Colonic mucosa (tissue), 4 donors: Measurements from ENCODE around the gene PRODH. TPM values are rescaled to one million over a fixed set of nuclear protein-coding genes. Genes with fewer than 3 reads are reported as not detected.
"Not testable (repeated sequence)": the region's sequence is repeated elsewhere in the genome, so short reads cannot be mapped to it uniquely, and the experiment has no call there.

Source experiments
- DNase-seq: peaks from one replicate; pipeline ENCODE4 v3.0.0-alpha.2; 2020
- H3K27ac ChIP-seq: fragments of 200-600 bp; one replicate; pipeline ENCODE4 v1.8.0; 2021
- H3K27me3 ChIP-seq: fragments of 200-600 bp; one replicate; pipeline ENCODE4 v1.8.0; 2021
- H3K36me3 ChIP-seq: fragments of 200-600 bp; one replicate; pipeline ENCODE4 v1.8.0; 2021
- H3K4me1 ChIP-seq: fragments of 200-600 bp; one replicate; pipeline ENCODE4 v1.8.0; 2021; ENCODE audit warnings: mild to moderate bottlenecking
- H3K4me3 ChIP-seq: fragments of 200-600 bp; one replicate; pipeline ENCODE4 v1.8.0; 2021
- H3K9ac ChIP-seq, 2 donors: one replicate each; pipeline ENCODE4 v1.7.0; 2013; ENCODE audit warnings: control low read depth in 2 of 2, low read depth in 2 of 2, low read length in 2 of 2
- H3K9me3 ChIP-seq: fragments of 200-600 bp; one replicate; pipeline ENCODE4 v1.8.0; 2021
- CTCF ChIP-seq: fragments of 200-600 bp; IDR thresholded peaks from one replicate; pipeline ENCODE4 v1.8.0; 2022; ENCODE audit warnings: antibody characterized with exemption, mild to moderate bottlenecking
- intact Hi-C: fragments of 100-400 bp; cut with DNase I; formaldehyde crosslinking; loops from one replicate; pipeline ENCODE4 v1.14.1; 2022
- total RNA-seq, 2 donors: library from RNA; stranded (reverse); fragmentation: NEBNext Ultra II Directional in 1 of 2; extraction: Animal tissue kit (Norgen Biotek cat#: 25700) in 1 of 2; gene quantifications; one replicate each; pipeline ENCODE4 v1.2.1, GENCODE V29; 2021
- donor health status: healthy.
- donor health status: DM: no; HTN: no; CAD: no.
- donor health status: DM: no; HTN: no; CAD: no.

The PRODH gene
- total RNA-seq, 2 donors from 2014 or later, result 11.1 to 11.6 TPM

DNA sequence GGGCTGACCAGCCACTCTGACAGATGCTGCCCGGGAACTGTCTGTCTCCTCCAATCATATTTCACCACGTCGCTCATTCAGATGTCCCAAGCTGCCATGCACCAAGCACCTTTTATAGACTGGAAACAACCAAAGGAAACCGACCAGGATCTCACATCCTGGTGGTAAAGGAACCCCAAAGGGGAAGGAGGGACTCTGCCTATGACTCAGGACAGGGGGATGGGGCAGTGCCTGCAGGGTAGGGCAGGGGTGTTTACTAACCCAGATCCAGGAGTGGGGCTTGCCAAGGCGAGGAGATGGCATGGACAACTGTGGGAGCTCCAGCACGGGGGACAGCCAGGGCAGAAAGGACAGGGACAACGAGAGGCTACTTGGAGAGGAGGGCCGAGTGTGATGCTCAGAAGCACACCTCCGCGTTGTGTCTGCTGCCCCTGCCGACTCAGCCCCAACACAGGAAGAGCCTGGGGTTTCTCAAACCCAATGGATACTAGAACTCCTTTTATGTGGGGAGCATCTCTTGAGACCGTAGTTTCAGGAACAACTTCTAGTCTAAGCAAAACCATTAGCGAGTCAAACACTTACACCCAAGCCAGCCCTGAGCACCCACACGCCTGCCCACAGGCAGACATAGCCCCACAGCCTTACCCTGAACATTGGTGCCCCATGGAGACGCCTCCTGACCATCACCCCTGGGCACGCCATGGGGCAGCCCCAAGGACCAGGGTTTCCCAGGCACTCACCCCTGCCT is 4.0 kb downstream of the PRODH start:
- no peak overlapping the region for H3K9ac ChIP-seq
- no peaks in the 10 kb centered on the region for H3K9me3 ChIP-seq
- no peaks in the 10 kb centered on the region for H3K36me3 ChIP-seq
- intact Hi-C loops, result no loop called here
- no peak overlapping the region for H3K4me3 ChIP-seq
- DNase-seq, result no peak
- no peak for TF ChIP-seq CTCF
- H3K27me3 ChIP-seq, result no peaks in the 10 kb centered on the region
- no peaks in the 10 kb centered on the region for H3K4me1 ChIP-seq
- no peak overlapping the region for H3K27ac ChIP-seq

DNA sequence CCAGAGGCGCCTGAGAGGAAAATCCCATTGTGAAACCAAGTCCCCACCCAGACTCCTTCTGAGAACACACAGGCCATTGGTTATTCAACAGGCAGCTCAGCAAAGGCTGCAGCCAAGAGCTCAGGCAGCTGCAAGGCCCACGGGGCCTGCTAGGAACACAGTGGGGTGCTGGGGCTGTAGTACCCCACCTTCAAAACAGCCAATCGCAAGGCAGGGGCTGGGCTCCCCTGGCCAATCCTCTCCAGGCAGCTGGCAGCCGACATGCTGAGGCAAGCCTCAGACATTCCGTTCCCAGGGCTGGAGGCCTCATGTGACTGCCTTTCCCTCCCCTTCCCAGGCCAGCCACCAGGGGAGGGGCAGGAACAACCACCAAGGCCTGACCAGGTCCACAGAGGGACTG is 6.6 kb downstream of the PRODH start:
- no peak overlapping the region for H3K27ac ChIP-seq
- intact Hi-C loops, result no loop called here
- DNase-seq, result no peak
- H3K36me3 ChIP-seq, result no peaks in the 10 kb centered on the region
- H3K4me3 ChIP-seq, result no peak overlapping the region
- no peak overlapping the region for H3K9ac ChIP-seq
- no peaks in the 10 kb centered on the region for H3K4me1 ChIP-seq
- H3K9me3 ChIP-seq, result no peaks in the 10 kb centered on the region
- H3K27me3 ChIP-seq, result no peaks in the 10 kb centered on the region
- no peak for TF ChIP-seq CTCF

DNA sequence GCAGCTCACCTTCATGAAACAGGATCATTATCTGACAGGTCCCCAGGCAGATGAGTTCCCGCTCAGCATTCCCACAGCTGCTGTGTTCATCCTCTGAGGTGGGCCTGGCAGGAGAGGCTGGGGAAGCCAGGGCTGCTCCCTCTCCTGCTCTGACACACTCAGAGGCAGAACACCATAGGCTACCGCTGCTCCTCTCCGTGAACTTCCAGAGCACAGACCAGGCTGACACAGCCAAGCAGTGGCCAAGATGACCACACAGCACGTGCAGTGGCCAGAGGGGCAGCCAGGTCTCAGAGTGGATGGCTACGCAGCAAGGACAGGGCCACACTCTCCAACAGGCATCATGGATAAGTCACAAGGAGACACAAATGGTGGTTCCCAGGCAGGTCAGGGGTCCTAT is 8.5 kb downstream of the PRODH start:
- Histone ChIP-seq H3K4me3 (no peak overlapping the region), H3K9me3 (no peaks in the 10 kb centered on the region), H3K27me3 (no peaks in the 10 kb centered on the region), H3K9ac (no peak overlapping the region), H3K4me1 (no peaks in the 10 kb centered on the region), H3K27ac (no peak overlapping the region), H3K36me3 (no peaks in the 10 kb centered on the region)
- intact Hi-C loops, result no loop called here
- DNase-seq, result no peak
- no peak for TF ChIP-seq CTCF

DNA sequence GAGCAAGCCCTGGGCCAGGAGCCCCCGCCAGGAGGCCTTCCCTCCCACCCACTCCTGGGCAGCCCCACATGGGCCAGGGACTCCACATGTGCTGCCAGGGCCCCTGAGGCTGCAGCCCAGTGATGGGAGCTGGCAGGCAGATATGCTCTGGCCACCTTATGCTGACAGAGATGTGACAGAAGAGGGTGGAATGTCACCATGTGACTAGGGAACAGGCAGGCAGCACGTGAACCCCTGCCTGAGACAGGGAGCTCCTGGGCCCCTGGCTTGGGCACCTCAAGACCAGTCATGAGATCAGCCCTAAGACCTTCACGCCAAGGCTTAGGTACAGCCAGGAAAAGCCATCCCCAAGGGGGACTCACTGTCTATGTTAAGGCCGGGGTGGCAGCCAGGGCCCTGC is 9.1 kb downstream of the PRODH start:
- intact Hi-C loops, result no loop called here
- Histone ChIP-seq H3K4me3 (no peak overlapping the region), H3K4me1 (no peaks in the 10 kb centered on the region), H3K27me3 (no peaks in the 10 kb centered on the region), H3K9me3 (no peaks in the 10 kb centered on the region), H3K36me3 (no peaks in the 10 kb centered on the region), H3K27ac (no peak overlapping the region), H3K9ac (no peak overlapping the region)
- no peak for DNase-seq
- no peak for TF ChIP-seq CTCF

- Histone ChIP-seq H3K36me3 (no peaks in the 10 kb centered on the region), H3K27ac (no peak overlapping the region), H3K4me3 (no peak overlapping the region), H3K9me3 (no peaks in the 10 kb centered on the region), H3K9ac (no peak overlapping the region), H3K4me1 (no peaks in the 10 kb centered on the region), H3K27me3 (no peaks in the 10 kb centered on the region)
- TF ChIP-seq CTCF, result no peak
- no peak for DNase-seq
- intact Hi-C loops, result no loop called here
These were observed 10.6 kb downstream of the PRODH start for GRCh38 chr22:18925368-18926064.

DNA sequence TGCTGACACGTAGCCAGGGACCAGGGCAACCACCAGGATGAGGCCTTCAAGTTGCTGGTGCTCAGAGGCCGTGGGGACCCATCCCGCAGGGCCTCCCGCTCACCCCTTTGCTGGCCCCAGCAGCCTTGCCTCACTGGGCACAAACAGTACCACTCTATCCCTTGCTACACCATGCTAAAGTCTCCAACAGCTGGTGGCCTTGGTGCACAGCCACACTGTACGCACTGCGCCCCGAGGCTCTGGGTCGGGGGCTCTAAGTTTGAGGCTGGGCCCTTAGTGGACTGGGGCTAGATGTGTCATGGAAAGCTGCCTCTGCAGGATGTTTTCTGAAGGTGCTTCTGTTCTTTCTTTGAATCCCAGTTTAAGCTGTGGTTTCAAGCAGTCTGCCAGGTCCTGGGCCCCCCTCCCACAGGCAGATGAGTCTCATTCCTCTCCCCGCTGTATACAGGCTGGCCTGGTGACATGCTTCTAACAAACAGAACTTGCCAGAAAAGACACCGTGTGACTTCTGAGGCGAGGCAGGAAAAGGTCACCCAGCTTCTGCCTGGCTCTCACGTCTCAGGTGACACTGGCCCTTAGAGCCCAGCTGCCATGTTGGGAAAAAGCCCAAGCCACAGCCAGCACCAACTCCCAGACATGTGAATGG is 15.7 kb downstream of the PRODH start:
- H3K36me3 ChIP-seq, intact Hi-C loops, H3K9me3 ChIP-seq, DNase-seq, H3K4me3 ChIP-seq, H3K4me1 ChIP-seq, H3K27ac ChIP-seq, H3K27me3 ChIP-seq, H3K9ac ChIP-seq: not testable (repeated sequence)

DNA sequence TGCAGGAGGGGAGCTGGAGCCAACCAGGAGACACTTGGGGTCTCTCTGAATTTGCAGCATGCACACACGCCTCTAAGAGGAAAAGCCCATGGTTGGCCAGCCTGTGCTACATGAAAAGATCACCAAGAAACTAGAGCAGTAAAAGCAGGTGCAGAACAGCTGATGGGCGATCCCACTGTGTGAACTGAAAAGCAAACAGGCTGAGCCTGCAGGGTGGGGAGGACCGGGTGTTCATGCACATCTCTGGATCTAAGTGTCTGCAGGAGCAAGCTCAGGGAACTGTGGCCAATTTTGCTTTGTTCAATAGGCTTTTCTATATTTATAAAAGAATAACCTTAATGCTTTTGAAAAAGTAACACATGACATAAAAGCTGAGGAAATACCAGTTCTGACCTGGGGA is 18.3 kb downstream of the PRODH start:
- H3K4me1 ChIP-seq, H3K9ac ChIP-seq, H3K27ac ChIP-seq, H3K9me3 ChIP-seq, H3K4me3 ChIP-seq, H3K27me3 ChIP-seq, H3K36me3 ChIP-seq, intact Hi-C loops, DNase-seq: not testable (repeated sequence)

DNA sequence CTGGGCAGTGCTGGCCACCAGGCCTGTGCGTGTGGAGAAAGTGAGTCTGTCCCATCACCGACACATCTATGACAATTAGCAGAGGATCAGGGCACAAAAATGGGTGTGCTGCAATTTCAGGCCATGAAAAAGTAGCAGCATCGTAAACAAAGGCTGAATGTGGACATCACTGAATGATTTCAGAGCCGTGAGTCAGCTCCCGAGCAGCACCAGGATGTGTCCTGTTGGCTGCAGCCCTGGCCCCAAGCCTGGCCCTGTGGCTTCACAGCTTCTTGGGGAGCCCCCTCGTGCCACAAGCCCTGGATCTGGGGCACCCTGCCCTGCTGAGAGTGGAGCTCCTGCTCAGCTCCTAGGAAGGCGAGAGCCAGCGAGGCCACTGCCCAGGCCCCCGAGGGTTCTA is 20.5 kb downstream of the PRODH start:
- H3K9me3 ChIP-seq, intact Hi-C loops, H3K27me3 ChIP-seq, H3K36me3 ChIP-seq, H3K4me3 ChIP-seq, H3K9ac ChIP-seq, H3K4me1 ChIP-seq, H3K27ac ChIP-seq, DNase-seq: not testable (repeated sequence)
